NCI-H460 (cell line): ENCODE measurements around the gene TMEM164. TPM values are rescaled to one million over a fixed set of nuclear protein-coding genes. Genes with fewer than 3 reads are reported as not detected.

Source experiments
- small RNA-seq, 2 experiments: library from RNA; depleted of rRNA; stranded (forward); fragments of <200 nt; gene quantifications; one replicate each; pipeline ENCODE3, GENCODE V24; 2014
- total RNA-seq: library from RNA; depleted of rRNA; stranded (reverse); fragments of >200 nt; shearing (Covaris generic); gene quantifications from 2 replicates; pipeline ENCODE4 v1.2.3, GENCODE V29; 2014

Gene TMEM164
- total RNA-seq, 1 experiment from 2014 or later = 24.9 TPM

Small RNAs within 50 kb of the gene (small RNA-seq; reads per million reads assigned to genes)
- gene MIR3978 = 0 reads per million in 2 experiments
- 0.79 to 14.0 reads per million in 2 experiments for gene MIR652
- 0.82 to 4.1 reads per million in 2 experiments for gene SNORD96B
